HG03066 (cell line): ENCODE data around the gene SENP2.
"Not testable (repeated sequence)": the region's sequence is repeated elsewhere in the genome, so short reads cannot be mapped to it uniquely, and the experiment has no call there.

Experiments used
- ATAC-seq: cut with Tn5 transposase; IDR thresholded peaks from one replicate; pipeline ENCODE4 v1.9.1; 2021; ENCODE audit warnings: low read depth; ENCODE audit not compliant: unreplicated experiment

SENP2 gene

DNA sequence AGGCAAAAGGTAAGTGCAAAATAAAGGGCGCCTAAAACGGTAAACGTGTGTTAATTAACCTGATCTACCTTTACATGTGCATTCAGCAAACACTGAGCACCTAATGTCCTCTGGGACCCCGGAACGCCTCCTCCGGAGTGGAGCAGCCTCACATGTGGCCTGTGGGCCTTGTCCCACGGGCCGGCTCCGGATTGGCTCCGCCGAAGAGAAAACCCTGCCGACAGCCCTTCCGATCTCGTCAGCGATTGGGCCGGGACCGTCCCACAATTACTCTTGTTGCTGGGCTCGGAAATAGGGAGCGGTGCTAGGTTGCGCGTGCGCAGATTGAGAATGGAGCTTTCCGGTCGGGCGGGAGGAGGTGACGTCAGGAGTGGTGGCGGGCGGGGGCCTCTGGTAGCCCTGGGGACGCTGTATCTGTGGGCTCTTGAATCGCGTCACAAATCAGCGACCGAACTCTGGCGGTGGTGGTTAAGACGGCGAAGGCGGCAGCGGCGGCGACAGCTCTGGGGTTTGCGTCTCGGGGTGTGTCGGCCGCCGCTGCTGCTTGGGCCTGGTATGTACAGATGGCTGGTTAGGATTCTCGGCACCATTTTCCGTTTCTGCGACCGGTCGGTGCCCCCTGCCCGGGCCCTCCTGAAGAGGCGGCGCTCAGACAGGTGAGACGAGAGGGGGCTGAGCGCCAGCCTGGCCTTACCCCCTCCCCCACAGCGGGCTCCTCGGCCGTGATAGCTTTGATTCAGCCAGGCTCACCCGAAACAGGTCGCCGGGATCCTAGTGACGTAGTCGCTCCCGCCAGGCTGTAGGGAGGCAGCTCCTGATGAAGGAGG, at the start of gene SENP2:
SENP2 (plus strand) TSS at position 437 of the 827 bp plus-strand sequence; CDS start at position 556, 119 bp downstream.
- ATAC-seq = peak; percentile 95

- peak; percentile 100 for ATAC-seq
Observed at GRCh38 chr3:185537369-185537970, 48.6 kb upstream of the SENP2 start.

GRCh38 chr3:185539934-185540333, 46.2 kb upstream of the SENP2 start:
- no peak for ATAC-seq

DNA sequence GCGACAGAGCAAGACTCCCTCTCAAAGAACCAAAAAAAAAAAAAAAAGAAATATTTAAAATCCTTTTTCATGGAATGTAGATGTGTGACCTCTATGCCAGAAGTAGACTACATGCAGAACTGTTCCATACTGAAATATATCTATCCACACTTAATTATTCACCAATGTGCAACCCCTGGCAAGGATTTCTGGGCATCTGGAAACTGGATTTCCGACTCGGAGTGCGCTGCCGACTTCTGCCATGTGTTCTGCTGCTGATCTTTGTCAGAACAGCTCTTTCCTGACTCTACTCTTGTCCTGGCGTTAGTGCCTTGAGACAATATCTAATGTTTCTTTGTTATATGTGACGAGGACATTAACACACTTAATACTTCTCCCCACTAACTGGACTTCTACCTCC, 45.4 kb upstream of the SENP2 start:
- no peak for ATAC-seq

GRCh38 chr3:185549122-185549521, 37.0 kb upstream of the SENP2 start:
- no peak for ATAC-seq

GRCh38 chr3:185549651-185550111, 36.4 kb upstream of the SENP2 start:
- ATAC-seq = no peak

DNA sequence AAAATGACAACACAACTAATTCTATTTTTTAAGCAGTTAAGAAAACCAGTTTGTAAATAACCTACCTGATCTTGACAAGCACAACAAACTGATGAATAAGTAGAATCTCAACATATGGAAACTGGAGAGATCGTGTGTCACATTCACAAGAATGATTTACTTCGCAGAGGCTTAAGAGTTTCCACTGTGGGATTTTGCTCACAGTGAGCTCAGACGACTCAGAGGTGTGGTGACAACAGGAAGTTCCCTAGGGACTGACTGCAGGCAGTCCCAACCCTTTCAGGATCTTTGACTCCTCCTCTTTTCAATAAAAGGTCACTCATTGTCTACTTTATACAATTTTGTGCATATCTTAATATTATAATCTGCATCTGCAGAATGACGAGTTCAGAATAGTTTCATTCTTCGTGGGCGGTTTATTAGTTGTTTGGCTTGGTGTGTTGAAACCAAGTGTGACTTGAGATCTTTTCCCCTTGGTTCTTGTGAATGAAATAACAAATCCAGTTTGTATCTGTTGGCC, 33.7 kb upstream of the SENP2 start, which contains the start of gene LIPH:
LIPH (minus strand) TSS at position 231 of the 520 bp plus-strand sequence; CDS start at position 114, 117 bp downstream.
- ATAC-seq = peak; percentile 67

DNA sequence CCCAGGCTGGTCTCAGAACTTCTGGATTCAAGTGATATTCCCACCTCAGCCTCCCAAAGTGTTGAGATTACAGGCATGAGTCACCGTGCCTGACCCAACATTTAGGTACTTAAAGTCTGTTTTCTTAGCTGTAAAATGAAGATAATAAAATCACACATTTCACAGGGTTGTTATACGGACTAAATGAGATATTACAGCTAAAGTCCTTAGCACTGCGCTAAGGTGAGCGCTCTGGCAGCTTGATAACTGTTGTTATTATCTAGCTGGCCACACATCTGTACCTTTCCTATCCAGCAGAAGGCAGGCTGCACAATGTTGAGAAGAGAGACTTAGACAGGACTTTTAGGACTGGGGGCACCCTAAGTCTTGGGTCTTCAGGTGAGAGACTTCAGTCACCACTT, 31.0 kb upstream of the SENP2 start:
- ATAC-seq = no peak

DNA sequence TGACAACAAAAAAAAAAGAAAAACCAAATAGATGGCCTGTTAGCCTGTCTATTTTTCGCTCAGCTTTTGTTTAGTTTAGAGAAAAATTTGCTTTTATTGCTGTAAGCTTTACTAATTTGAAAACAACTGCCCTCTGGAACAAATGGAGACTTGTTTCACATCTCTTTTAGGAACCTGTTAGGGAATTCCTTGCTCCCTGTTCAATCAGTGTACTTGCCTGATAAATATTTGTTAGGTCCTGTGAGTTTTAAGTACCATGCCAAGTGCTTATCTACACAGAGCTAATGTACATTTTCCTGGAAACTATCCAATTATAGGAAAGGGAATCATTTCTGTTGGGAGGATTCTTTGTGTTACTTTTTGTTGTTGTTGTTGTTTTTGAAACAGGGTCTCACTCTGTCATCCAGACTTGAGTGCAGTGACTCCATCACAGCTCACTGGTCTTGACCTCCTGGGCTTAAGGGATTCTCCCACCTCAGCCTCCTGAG, 30.2 kb upstream of the SENP2 start:
- ATAC-seq = no peak

DNA sequence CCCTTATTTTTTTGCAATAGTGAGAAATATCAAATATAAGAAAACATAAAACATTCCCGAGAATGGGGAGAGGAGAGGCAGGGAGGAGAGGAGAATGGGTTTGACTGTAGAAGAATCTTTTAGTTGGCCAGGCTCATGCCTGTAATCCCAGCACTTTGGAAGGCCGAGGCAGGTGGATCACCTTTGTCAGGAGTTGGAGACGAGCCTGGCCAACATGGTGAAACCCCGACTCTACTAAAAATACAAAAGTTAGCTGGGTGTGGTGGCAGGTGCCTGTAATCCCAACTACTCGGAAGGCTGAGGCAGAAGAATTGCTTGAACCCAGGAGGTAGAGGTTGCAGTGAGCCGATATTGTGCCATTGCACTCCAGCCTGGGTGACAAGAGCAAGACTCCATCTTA, 29.5 kb upstream of the SENP2 start:
- not testable (repeated sequence) for ATAC-seq

- no peak for ATAC-seq
Observed at GRCh38 chr3:185558395-185558794, 27.7 kb upstream of the SENP2 start.

GRCh38 chr3:185559706-185560090, 26.4 kb upstream of the SENP2 start:
- no peak for ATAC-seq

- no peak for ATAC-seq
Observed at GRCh38 chr3:185560676-185561075, 25.4 kb upstream of the SENP2 start.

- ATAC-seq = no peak
Observed at GRCh38 chr3:185561374-185561943, 24.6 kb upstream of the SENP2 start.

DNA sequence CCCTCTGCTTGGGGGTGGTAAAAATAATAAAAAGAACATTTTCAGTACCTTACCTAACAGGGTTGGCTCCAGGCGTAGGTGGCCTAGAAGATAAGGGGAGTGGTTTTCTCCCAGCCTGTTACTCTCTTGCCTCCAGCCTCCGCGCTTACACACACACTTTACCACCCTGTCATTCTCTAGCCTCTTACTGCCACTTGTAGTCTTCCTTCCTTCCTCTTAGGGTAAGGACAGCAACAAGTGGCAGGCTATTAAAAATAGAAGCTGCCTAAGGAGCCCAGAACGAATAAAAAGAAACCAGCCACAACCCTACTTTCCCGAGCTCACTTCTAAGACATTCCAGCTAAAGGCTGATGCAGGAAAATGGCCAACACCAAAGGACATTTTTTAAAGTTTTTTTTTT, 24.1 kb upstream of the SENP2 start:
- ATAC-seq = no peak

DNA sequence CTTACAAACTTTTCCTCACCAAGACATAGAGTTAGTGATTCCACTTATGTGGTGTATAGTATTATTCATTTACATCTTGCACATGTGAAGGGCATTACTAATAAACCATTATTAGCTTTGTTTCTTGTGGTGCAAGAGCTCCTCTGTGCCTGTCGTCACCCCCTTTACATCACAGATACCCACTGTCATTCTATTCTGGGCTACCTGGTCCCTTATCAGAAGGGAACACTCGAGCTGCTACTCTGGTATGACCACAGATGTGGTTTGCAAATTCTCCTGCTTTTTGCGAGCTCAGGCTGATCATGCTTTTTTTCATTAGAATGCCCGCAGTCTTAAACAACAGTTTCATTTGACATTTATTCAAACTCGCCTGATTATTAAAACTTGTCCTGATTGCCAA, 13.9 kb upstream of the SENP2 start:
- ATAC-seq = no peak

DNA sequence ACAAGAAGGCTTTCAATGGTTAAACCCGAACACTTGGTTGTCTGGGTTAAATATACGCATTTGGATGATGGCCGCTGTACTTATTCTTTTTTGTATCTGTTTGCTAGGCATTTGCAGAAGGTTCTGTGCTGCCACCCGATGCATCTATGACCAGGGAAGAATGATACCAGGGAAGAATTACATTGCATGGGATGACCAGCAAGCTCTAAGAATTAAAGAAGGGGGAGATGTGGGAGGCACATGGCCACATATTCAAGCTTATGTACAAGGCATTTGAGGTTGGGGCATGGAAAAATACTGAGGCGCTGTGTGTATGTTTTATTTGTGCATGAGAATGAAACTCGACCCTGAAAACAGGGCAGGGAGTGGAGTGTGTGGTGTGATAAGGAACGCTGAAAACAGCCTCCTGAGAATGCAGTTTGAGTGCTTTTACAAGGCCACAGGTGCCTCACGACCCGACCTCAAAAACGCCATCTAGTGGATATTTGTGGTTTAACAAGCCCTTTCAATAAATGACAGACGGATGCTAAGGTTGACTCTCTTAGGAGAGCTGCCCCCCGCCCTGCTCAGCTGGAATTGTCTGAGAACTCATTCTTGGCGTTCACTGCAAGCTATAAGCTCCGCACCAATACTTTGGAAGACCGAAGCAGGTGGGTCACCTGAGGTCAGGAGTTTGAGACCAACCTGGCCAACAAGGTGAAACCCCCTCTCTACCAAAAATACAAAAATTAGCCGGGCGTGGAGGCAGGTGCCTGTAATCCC, 10.8 kb upstream of the SENP2 start:
- not testable (repeated sequence) for ATAC-seq

DNA sequence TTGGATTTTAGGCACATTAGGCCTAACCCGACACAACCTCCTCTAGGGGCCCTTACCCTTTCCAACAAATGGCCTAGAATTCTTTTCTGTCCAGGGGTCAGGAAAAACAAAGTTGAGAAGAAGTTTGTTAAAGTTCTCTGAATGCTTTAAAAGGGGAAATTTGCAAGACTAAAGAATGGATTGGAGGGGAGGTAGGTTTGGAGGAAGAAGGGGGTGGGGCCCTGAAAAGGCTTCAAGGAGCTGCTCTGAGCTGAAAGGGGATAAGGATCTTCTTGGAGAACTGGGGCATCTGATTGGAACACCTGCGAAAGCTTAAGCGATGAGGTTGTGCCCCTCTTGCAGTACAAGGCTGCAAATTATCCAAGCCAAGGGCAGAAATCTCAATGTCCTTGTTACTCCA, 3.9 kb upstream of the SENP2 start:
- ATAC-seq = no peak

- ATAC-seq = no peak
Observed at GRCh38 chr3:185582871-185583270, 3.2 kb upstream of the SENP2 start.

DNA sequence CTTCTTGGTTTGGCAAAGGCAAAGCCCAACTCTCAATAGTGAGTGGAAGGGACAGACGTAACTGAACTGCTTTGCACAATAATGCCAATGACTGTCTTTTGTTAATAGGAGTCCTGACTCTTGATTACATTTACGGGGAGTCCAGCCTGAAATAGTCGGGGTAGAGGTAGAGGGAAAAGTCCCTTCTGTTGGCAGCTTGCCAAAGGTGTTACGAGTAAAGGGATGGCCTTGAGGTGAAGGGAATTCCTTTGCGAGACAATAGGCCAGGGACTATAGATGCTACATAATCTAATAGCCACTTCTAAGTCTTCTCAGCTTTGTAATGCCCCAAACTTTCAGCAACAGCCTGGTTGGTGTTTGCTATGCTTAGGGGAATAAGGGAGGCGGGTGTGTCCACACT, 2.2 kb upstream of the SENP2 start:
- ATAC-seq = no peak
